GM21381 (cell line): Measurements from ENCODE around the gene ADARB1.

ENCODE experiments used
- ATAC-seq: cut with Tn5 transposase; IDR thresholded peaks from one replicate; pipeline ENCODE4 v1.9.1; 2021; ENCODE audit warnings: mild to moderate bottlenecking, moderate library complexity; ENCODE audit not compliant: unreplicated experiment

Gene ADARB1

GRCh38 chr21:45259206-45259840 lies 184.9 kb downstream of the ADARB1 start:
- ATAC-seq, result no peak

GRCh38 chr21:45260191-45260825 lies 185.9 kb downstream of the ADARB1 start:
- no peak for ATAC-seq

- no peak for ATAC-seq
Measured at GRCh38 chr21:45261093-45261492, 186.7 kb downstream of the ADARB1 start.

- ATAC-seq, result no peak
Measured at GRCh38 chr21:45262041-45262581, 187.7 kb downstream of the ADARB1 start.

- ATAC-seq, result no peak
Measured at GRCh38 chr21:45262616-45263015, 188.2 kb downstream of the ADARB1 start.

GRCh38 chr21:45263534-45263933 lies 189.2 kb downstream of the ADARB1 start:
- ATAC-seq, result no peak

GRCh38 chr21:45264146-45264911 lies 189.9 kb downstream of the ADARB1 start:
- no peak for ATAC-seq

GRCh38 chr21:45264912-45265515 lies 190.6 kb downstream of the ADARB1 start:
- no peak for ATAC-seq

GRCh38 chr21:45265721-45266517 lies 191.5 kb downstream of the ADARB1 start:
- no peak for ATAC-seq

- ATAC-seq, result no peak
Measured at GRCh38 chr21:45266518-45267389, 192.4 kb downstream of the ADARB1 start.

- ATAC-seq, result no peak
Measured at GRCh38 chr21:45267390-45267760, 193.0 kb downstream of the ADARB1 start.

GRCh38 chr21:45269861-45270260 lies 195.5 kb downstream of the ADARB1 start:
- no peak for ATAC-seq

- no peak for ATAC-seq
Measured at GRCh38 chr21:45270306-45270821, 196.0 kb downstream of the ADARB1 start.
